B cell (primary cell): ENCODE results near the gene EXOC4.

ENCODE experiments used
- EZH2 ChIP-seq: IDR thresholded peaks from 2 replicates; pipeline ENCODE4 v1.6.1; 2012; ENCODE audit warnings: borderline replicate concordance, low read depth, mild to moderate bottlenecking, moderate library complexity, low read length; ENCODE audit not compliant: insufficient read depth, poor library complexity, severe bottlenecking
- TF ChIP-seq, protein P1 (sequence below): fragments of 200-600 bp; IDR thresholded peaks from one replicate; pipeline ENCODE4 v1.8.0; 2022; ENCODE audit warnings: antibody characterized with exemption, mild to moderate bottlenecking

DNA sequence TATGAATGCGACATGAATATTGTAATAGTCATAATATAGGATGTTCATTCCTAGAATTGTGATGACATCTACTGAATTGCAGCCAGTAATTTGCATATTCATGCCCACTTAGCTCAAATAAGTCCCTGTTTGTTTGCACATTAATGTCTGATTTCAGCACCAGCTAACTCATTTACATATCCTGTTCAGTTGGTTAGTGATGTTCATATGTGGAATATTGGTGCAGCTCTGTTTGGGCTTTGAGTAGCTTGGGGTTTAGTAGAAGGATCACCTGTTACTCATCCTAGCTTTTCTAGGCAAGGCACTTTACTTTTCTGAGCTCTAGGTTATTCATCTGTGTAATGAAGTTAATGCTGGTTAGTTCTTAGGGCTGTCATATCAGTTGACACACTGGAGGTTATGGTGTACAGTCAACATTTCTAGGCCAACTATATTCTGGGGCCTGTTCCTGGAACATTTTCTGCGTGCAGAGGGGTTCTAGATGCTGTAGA is 238.4 kb downstream of the EXOC4 start:
- TF ChIP-seq, protein P1, sequence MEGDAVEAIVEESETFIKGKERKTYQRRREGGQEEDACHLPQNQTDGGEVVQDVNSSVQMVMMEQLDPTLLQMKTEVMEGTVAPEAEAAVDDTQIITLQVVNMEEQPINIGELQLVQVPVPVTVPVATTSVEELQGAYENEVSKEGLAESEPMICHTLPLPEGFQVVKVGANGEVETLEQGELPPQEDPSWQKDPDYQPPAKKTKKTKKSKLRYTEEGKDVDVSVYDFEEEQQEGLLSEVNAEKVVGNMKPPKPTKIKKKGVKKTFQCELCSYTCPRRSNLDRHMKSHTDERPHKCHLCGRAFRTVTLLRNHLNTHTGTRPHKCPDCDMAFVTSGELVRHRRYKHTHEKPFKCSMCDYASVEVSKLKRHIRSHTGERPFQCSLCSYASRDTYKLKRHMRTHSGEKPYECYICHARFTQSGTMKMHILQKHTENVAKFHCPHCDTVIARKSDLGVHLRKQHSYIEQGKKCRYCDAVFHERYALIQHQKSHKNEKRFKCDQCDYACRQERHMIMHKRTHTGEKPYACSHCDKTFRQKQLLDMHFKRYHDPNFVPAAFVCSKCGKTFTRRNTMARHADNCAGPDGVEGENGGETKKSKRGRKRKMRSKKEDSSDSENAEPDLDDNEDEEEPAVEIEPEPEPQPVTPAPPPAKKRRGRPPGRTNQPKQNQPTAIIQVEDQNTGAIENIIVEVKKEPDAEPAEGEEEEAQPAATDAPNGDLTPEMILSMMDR = no peak
- TF ChIP-seq EZH2 = no peak
